OCI-LY7 (cell line): ENCODE results near the gene CDR2. TPM values are rescaled to one million over a fixed set of nuclear protein-coding genes. Genes with fewer than 3 reads are reported as not detected.

Source experiments
- BruUV-seq: library from RNA; stranded (reverse); fragments of 400-500 nt; replicated peaks from 2 replicates; lab custom pipeline; 2021; lab: Mats Ljungman, UMichigan
- CTCF ChIA-PET: fragments of 300-600 bp; sonication (Branson Sonifier 250); formaldehyde crosslinking; loops from one replicate; lab custom pipeline; 2022; ENCODE audit warnings: antibody characterized with exemption; ENCODE audit not compliant: unreplicated experiment; lab: Charles Lee
- POLR2A ChIA-PET: fragments of 300-600 bp; sonication (Branson Sonifier 250); formaldehyde crosslinking; loops from one replicate; lab custom pipeline; 2022; ENCODE audit warnings: antibody characterized with exemption; lab: Charles Lee
- DNase-seq: peaks from one replicate; pipeline ENCODE4 v3.0.0-alpha.2; 2015; ENCODE audit warnings: low spot score
- H2AFZ ChIP-seq: fragments of 200-600 bp; sonication (generic), shearing (Covaris generic); 2 replicates; pipeline ENCODE4 v1.6.1; 2014; ENCODE audit warnings: mild to moderate bottlenecking, antibody characterized with exemption, low read length, moderate library complexity
- H3K27ac ChIP-seq: fragments of 200-600 bp; sonication (generic); 2 replicates; pipeline ENCODE4 v1.5.1; 2014; ENCODE audit warnings: mixed run types, low read depth, mild to moderate bottlenecking, moderate library complexity, low read length, inconsistent platforms; ENCODE audit not compliant: poor library complexity, severe bottlenecking
- H3K36me3 ChIP-seq: fragments of 200-600 bp; sonication (generic); 2 replicates; pipeline ENCODE4 v1.6.1; 2014; ENCODE audit warnings: mild to moderate bottlenecking, antibody characterized with exemption, low read length, moderate library complexity, mixed read lengths; ENCODE audit not compliant: insufficient read depth
- H3K4me1 ChIP-seq: fragments of 200-600 bp; sonication (generic); 2 replicates; pipeline ENCODE4 v1.5.1; 2014; ENCODE audit warnings: mild to moderate bottlenecking, low read length; ENCODE audit not compliant: insufficient read depth, poor library complexity, severe bottlenecking
- H3K4me2 ChIP-seq: fragments of 200-600 bp; sonication (generic); 2 replicates; pipeline ENCODE4 v1.6.1; 2014; ENCODE audit warnings: mild to moderate bottlenecking, low read length
- H3K4me3 ChIP-seq: fragments of 200-600 bp; sonication (generic); 2 replicates; pipeline ENCODE4 v1.5.1; 2014; ENCODE audit warnings: mild to moderate bottlenecking, low read depth, low read length; ENCODE audit not compliant: poor library complexity, severe bottlenecking
- H3K79me2 ChIP-seq: fragments of 200-600 bp; sonication (generic); 2 replicates; pipeline ENCODE4 v1.6.1; 2016; ENCODE audit warnings: low read depth, mild to moderate bottlenecking, low read length, moderate library complexity, mixed read lengths; ENCODE audit not compliant: insufficient read depth
- H3K9me2 ChIP-seq: fragments of 200-600 bp; sonication (generic); 2 replicates; pipeline ENCODE4 v1.6.1; 2016; ENCODE audit warnings: mild to moderate bottlenecking, low read length, mixed read lengths; ENCODE audit not compliant: insufficient read depth
- H3K9me3 ChIP-seq: fragments of 200-600 bp; sonication (generic); 2 replicates; pipeline ENCODE4 v1.6.1; 2014; ENCODE audit warnings: mild to moderate bottlenecking, mixed run types, low read length, mixed read lengths
- H4K20me1 ChIP-seq: fragments of 200-600 bp; sonication (generic); 2 replicates; pipeline ENCODE4 v1.6.1; 2014; ENCODE audit warnings: mild to moderate bottlenecking, antibody characterized with exemption, low read length, moderate library complexity, mixed read lengths; ENCODE audit not compliant: insufficient read depth
- EZH2phosphoT487 ChIP-seq: fragments of 200-600 bp; sonication (generic); IDR thresholded peaks from 2 replicates; pipeline ENCODE4 v1.6.1; 2018; ENCODE audit warnings: low read depth, borderline replicate concordance, mild to moderate bottlenecking, mixed run types, antibody characterized with exemption, low read length, moderate library complexity, mixed read lengths
- intact Hi-C: fragments of 100-400 bp; cut with micrococcal nuclease; formaldehyde crosslinking; loops from one replicate; pipeline ENCODE4 v1.10.0; 2022; ENCODE audit not compliant: unreplicated experiment
- total RNA-seq, 2 experiments: library from RNA; depleted of rRNA in 1 of 2; stranded (reverse); fragments of >200 nt in 1 of 2; shearing (Covaris generic) in 1 of 2; gene quantifications; 2 replicates each; pipeline ENCODE4 v1.2.3, GENCODE V29; 2014 to 2022
- TF ChIP-seq, protein P1 (sequence below): fragments of 200-600 bp; sonication (generic); conservative IDR thresholded peaks from 2 replicates; pipeline ENCODE4 v1.5.1; 2014; ENCODE audit warnings: mild to moderate bottlenecking, antibody characterized with exemption, low read length, moderate library complexity, mixed read lengths

CDR2 gene
- total RNA-seq, 2 experiments from 2014 or later: 33.0 to 38.3 TPM

DNA sequence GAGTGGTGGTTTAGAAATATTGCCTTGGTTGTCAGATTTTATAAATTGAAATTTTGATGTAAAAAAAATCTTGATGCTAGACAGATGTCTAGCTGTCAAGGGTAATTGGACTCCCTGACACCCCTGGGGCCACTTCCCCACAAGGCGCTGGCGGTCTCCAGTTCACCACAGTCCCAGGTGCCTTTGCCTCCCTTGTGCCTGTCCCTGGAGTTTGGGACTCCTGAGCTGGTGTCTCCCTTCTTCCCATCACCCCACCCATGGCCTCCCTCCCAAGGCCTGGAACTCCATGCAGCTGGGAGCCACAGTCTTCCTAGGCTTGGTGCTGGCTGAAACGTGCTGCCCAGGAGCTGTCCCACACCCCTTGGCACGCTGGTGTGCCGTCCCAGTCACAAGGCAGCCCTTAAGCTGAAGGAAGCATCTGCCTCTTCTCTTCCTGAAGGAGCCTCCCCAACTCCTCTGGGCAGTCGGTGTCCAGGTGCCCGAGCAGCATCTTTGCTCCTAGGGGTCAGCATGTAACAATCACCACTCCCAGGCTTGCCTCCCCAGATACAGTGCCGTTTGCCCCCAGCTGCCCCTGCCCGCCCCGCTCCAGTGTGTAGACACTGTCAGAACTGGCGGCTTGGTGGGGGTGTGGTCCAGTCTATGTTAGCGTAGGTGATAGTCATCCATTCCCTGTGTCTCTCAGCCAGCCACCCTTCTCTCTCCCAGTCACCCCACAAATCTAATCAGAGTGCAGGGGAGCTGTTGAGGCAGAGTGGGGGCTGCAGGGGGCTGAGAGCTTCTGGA lies 51.1 kb downstream of the CDR2 start:
- Histone ChIP-seq H3K9me3 (no peaks in the 10 kb centered on the region), H3K4me2 (no peak overlapping the region), H2AFZ (no peak overlapping the region), H3K36me3 (peaks cover 97% of the 10 kb centered on the region), H4K20me1 (0 out of 2 replicates have a peak, but pooled peaks cover 3% of the 10 kb centered on the region), H3K4me3 (no peak overlapping the region), H3K27ac (no peak overlapping the region), H3K9me2 (no peaks in the 10 kb centered on the region), H3K79me2 (no peaks in the 10 kb centered on the region), H3K4me1 (no peaks in the 10 kb centered on the region)
- DNase-seq: no peak
- CTCF ChIA-PET: no interaction called here
- TF ChIP-seq, protein P1, sequence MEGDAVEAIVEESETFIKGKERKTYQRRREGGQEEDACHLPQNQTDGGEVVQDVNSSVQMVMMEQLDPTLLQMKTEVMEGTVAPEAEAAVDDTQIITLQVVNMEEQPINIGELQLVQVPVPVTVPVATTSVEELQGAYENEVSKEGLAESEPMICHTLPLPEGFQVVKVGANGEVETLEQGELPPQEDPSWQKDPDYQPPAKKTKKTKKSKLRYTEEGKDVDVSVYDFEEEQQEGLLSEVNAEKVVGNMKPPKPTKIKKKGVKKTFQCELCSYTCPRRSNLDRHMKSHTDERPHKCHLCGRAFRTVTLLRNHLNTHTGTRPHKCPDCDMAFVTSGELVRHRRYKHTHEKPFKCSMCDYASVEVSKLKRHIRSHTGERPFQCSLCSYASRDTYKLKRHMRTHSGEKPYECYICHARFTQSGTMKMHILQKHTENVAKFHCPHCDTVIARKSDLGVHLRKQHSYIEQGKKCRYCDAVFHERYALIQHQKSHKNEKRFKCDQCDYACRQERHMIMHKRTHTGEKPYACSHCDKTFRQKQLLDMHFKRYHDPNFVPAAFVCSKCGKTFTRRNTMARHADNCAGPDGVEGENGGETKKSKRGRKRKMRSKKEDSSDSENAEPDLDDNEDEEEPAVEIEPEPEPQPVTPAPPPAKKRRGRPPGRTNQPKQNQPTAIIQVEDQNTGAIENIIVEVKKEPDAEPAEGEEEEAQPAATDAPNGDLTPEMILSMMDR: no peak
- no peak for TF ChIP-seq EZH2phosphoT487
- POLR2A ChIA-PET: no interaction called here
- no TSS peak for BruUV-seq
- intact Hi-C loops: loop anchor here (5.0 kb wide), 1 partner anchor 1166 kb away; the partner anchor contains the start of gene LDAF1

GRCh38 chr16:22322741-22323140 lies 51.7 kb downstream of the CDR2 start:
- no peaks in the 10 kb centered on the region for H3K79me2 ChIP-seq
- peaks cover 96% of the 10 kb centered on the region for H3K36me3 ChIP-seq
- intact Hi-C loops: loop anchor here (5.0 kb wide), 1 partner anchor 1165 kb away; the partner anchor contains the start of gene LDAF1
- no peaks in the 10 kb centered on the region for H3K4me1 ChIP-seq
- H4K20me1 ChIP-seq: 0 out of 2 replicates have a peak, but pooled peaks cover 3% of the 10 kb centered on the region
- no peak overlapping the region for H2AFZ ChIP-seq
- H3K27ac ChIP-seq: no peak overlapping the region
- no peaks in the 10 kb centered on the region for H3K9me3 ChIP-seq
- ChIA-PET POLR2A (no interaction called here), CTCF (no interaction called here)
- no peak overlapping the region for H3K4me2 ChIP-seq
- H3K4me3 ChIP-seq: no peak overlapping the region
- no peak for DNase-seq
- TF ChIP-seq EZH2phosphoT487: no peak
- TF ChIP-seq, protein P1: no peak
- H3K9me2 ChIP-seq: no peaks in the 10 kb centered on the region
- BruUV-seq: no TSS peak

DNA sequence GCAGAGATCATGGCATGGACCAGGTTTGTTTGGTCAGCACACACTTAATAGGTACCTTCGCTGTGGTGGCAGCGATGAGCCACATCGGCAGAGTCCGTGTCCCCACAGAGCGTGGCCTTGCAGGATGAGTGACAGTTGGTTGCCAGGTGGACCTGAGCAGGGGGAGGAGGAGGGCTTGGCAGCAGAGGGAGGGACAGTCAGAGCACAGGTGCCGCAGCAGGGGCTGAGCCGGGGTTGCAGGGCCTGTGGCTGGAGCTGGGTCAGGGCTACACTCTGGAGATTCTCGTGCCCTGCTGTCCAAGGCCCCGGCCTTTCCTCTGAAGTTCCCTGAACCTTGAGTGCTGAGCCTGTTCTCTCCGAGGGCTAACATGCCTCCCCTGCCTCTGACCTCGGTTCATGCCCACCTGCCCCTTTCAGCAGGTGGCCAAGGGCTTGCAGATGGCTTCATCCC lies 52.4 kb downstream of the CDR2 start:
- H4K20me1 ChIP-seq: 0 out of 2 replicates have a peak, but pooled peaks cover 3% of the 10 kb centered on the region
- no peak for DNase-seq
- intact Hi-C loops: loop anchor here (5.0 kb wide), 1 partner anchor 1165 kb away; the partner anchor contains the start of gene LDAF1
- H3K79me2 ChIP-seq: no peaks in the 10 kb centered on the region
- no peaks in the 10 kb centered on the region for H3K4me1 ChIP-seq
- H3K27ac ChIP-seq: no peak overlapping the region
- no peak overlapping the region for H3K4me2 ChIP-seq
- no peaks in the 10 kb centered on the region for H3K9me2 ChIP-seq
- ChIA-PET POLR2A (no interaction called here), CTCF (no interaction called here)
- BruUV-seq: no TSS peak
- no peak overlapping the region for H2AFZ ChIP-seq
- TF ChIP-seq, protein P1: no peak
- H3K36me3 ChIP-seq: peaks cover 96% of the 10 kb centered on the region
- no peak overlapping the region for H3K4me3 ChIP-seq
- no peaks in the 10 kb centered on the region for H3K9me3 ChIP-seq
